IPS DF 6.9 (cell line): Measurements from ENCODE around the gene KIZ.

Experiments used
- DNase-seq: peaks from one replicate; pipeline ENCODE4 v3.0.0-alpha.2; 2013; ENCODE audit warnings: low read depth, low spot score
- H3K27ac ChIP-seq: one replicate; pipeline ENCODE4 v1.5.1; 2013; ENCODE audit warnings: low read length, control low read depth
- H3K27me3 ChIP-seq: 2 replicates; pipeline ENCODE4 v1.6.1; 2013; ENCODE audit warnings: mild to moderate bottlenecking, low read length; ENCODE audit not compliant: control insufficient read depth, insufficient read depth
- H3K36me3 ChIP-seq: 2 replicates; pipeline ENCODE4 v1.6.1; 2013; ENCODE audit warnings: low read length; ENCODE audit not compliant: control insufficient read depth, insufficient read depth
- H3K4me1 ChIP-seq: 2 replicates; pipeline ENCODE4 v1.6.1; 2013; ENCODE audit warnings: low read length; ENCODE audit not compliant: control insufficient read depth, insufficient read depth
- H3K4me3 ChIP-seq: 2 replicates; pipeline ENCODE4 v1.5.1; 2013; ENCODE audit warnings: mild to moderate bottlenecking, low read length
- H3K9me3 ChIP-seq: 2 replicates; pipeline ENCODE4 v1.6.1; 2013; ENCODE audit warnings: low read length, inconsistent platforms; ENCODE audit not compliant: control insufficient read depth, insufficient read depth
- WGBS: extraction: QIAGEN DNeasy Blood & Tissue Kit; methylation state at CpG from one replicate; pipeline ENCODE4 v1.1.7; 2013; ENCODE audit warnings: mixed read lengths, missing lambda C conversion rate; ENCODE audit not compliant: insufficient read length, insufficient coverage; 5-methylcytosine and 5-hydroxymethylcytosine counted together

The KIZ gene

GRCh38 chr20:21258411-21258810, 132.5 kb downstream of the KIZ start:
- Histone ChIP-seq H3K27ac (no peak overlapping the region), H3K4me3 (no peak overlapping the region), H3K36me3 (no peaks in the 10 kb centered on the region), H3K9me3 (no peaks in the 10 kb centered on the region), H3K4me1 (no peaks in the 10 kb centered on the region), H3K27me3 (no peaks in the 10 kb centered on the region)
- WGBS: no CpG with 5 or more reads among the region's 6 CpGs
- DNase-seq: no peak

- DNase-seq: no peak
- no peaks in the 10 kb centered on the region for H3K27me3 ChIP-seq
- H3K4me3 ChIP-seq: no peak overlapping the region
- H3K4me1 ChIP-seq: no peaks in the 10 kb centered on the region
- WGBS: no CpG with 5 or more reads among the region's 8 CpGs
- no peaks in the 10 kb centered on the region for H3K36me3 ChIP-seq
- no peaks in the 10 kb centered on the region for H3K9me3 ChIP-seq
- H3K27ac ChIP-seq: no peak overlapping the region
Observed at GRCh38 chr20:21259346-21259745, 133.5 kb downstream of the KIZ start.

- no CpG with 5 or more reads among the region's 2 CpGs for WGBS
- no peak overlapping the region for H3K4me3 ChIP-seq
- no peak for DNase-seq
- no peak overlapping the region for H3K27ac ChIP-seq
- H3K9me3 ChIP-seq: no peaks in the 10 kb centered on the region
- H3K4me1 ChIP-seq: no peaks in the 10 kb centered on the region
- no peaks in the 10 kb centered on the region for H3K27me3 ChIP-seq
- no peaks in the 10 kb centered on the region for H3K36me3 ChIP-seq
Observed at GRCh38 chr20:21262812-21263211, 136.9 kb downstream of the KIZ start.

- Histone ChIP-seq H3K9me3 (no peaks in the 10 kb centered on the region), H3K4me3 (no peak overlapping the region), H3K4me1 (no peaks in the 10 kb centered on the region), H3K27ac (no peak overlapping the region), H3K36me3 (no peaks in the 10 kb centered on the region), H3K27me3 (no peaks in the 10 kb centered on the region)
- DNase-seq: no peak
- WGBS: no CpG with 5 or more reads among the region's 15 CpGs
Observed at GRCh38 chr20:21265261-21266190, 139.6 kb downstream of the KIZ start.

- H3K4me3 ChIP-seq: no peak overlapping the region
- H3K9me3 ChIP-seq: no peaks in the 10 kb centered on the region
- H3K4me1 ChIP-seq: no peaks in the 10 kb centered on the region
- no peak for DNase-seq
- WGBS: no CpG with 5 or more reads among the region's 5 CpGs
- no peaks in the 10 kb centered on the region for H3K27me3 ChIP-seq
- H3K27ac ChIP-seq: no peak overlapping the region
- no peaks in the 10 kb centered on the region for H3K36me3 ChIP-seq
Observed at GRCh38 chr20:21266191-21266536, 140.3 kb downstream of the KIZ start.

- H3K27me3 ChIP-seq: no peaks in the 10 kb centered on the region; the same call in 1 of the 2 replicates
- H3K4me3 ChIP-seq: no peak overlapping the region
- H3K27ac ChIP-seq: no peak overlapping the region
- WGBS: no CpG with 5 or more reads among the region's 2 CpGs
- DNase-seq: no peak
- no peaks in the 10 kb centered on the region for H3K9me3 ChIP-seq
- H3K36me3 ChIP-seq: no peaks in the 10 kb centered on the region
- no peaks in the 10 kb centered on the region for H3K4me1 ChIP-seq
Observed at GRCh38 chr20:21269772-21270171, 143.9 kb downstream of the KIZ start.

- no peaks in the 10 kb centered on the region for H3K4me1 ChIP-seq
- H3K27ac ChIP-seq: no peak overlapping the region
- no peaks in the 10 kb centered on the region for H3K36me3 ChIP-seq
- H3K9me3 ChIP-seq: no peaks in the 10 kb centered on the region
- no peak overlapping the region for H3K4me3 ChIP-seq
- WGBS: no CpG with 5 or more reads among the region's 8 CpGs
- H3K27me3 ChIP-seq: no peaks in the 10 kb centered on the region; the same call in 1 of the 2 replicates
- DNase-seq: no peak
Observed at GRCh38 chr20:21270806-21271205, 144.9 kb downstream of the KIZ start.

- DNase-seq: no peak
- H3K27ac ChIP-seq: no peak overlapping the region
Observed at GRCh38 chr20:21272279-21272678, 146.4 kb downstream of the KIZ start.

GRCh38 chr20:21272679-21273078, 146.8 kb downstream of the KIZ start:
- Histone ChIP-seq H3K4me3 (no peak overlapping the region), H3K4me1 (no peaks in the 10 kb centered on the region), H3K27ac (no peak overlapping the region), H3K27me3 (no peaks in the 10 kb centered on the region; the same call in 1 of the 2 replicates), H3K9me3 (no peaks in the 10 kb centered on the region), H3K36me3 (no peaks in the 10 kb centered on the region)
- DNase-seq: no peak
- WGBS: no CpG with 5 or more reads among the region's 3 CpGs

More at GRCh38 chr20:21272279-21272678, 146.4 kb downstream of the KIZ start:
- Histone ChIP-seq H3K27me3 (no peaks in the 10 kb centered on the region; the same call in 1 of the 2 replicates), H3K4me3 (no peak overlapping the region), H3K4me1 (no peaks in the 10 kb centered on the region), H3K36me3 (no peaks in the 10 kb centered on the region), H3K9me3 (no peaks in the 10 kb centered on the region)

GRCh38 chr20:21273755-21274386, 148.0 kb downstream of the KIZ start:
- H3K4me1 ChIP-seq: no peaks in the 10 kb centered on the region
- DNase-seq: no peak
- no peak overlapping the region for H3K27ac ChIP-seq
- no CpG with 5 or more reads among the region's 8 CpGs for WGBS
- H3K9me3 ChIP-seq: no peaks in the 10 kb centered on the region
- H3K27me3 ChIP-seq: no peaks in the 10 kb centered on the region; the same call in 1 of the 2 replicates
- H3K4me3 ChIP-seq: no peak overlapping the region
- no peaks in the 10 kb centered on the region for H3K36me3 ChIP-seq
